K562 (cell line): ENCODE measurements around the gene BEST4. TPM values are rescaled to one million over a fixed set of nuclear protein-coding genes. Genes with fewer than 3 reads are reported as not detected.

Experiments
- PML ChIP-seq: IDR thresholded peaks from 2 replicates; pipeline ENCODE4 v1.6.1; 2012; ENCODE audit warnings: low read length, inconsistent platforms
- SP1 ChIP-seq: sonication (generic); formaldehyde crosslinking; IDR thresholded peaks from 2 replicates; pipeline ENCODE4 v1.8.1; 2022; ENCODE audit warnings: mild to moderate bottlenecking, missing genetic modification reagents
- ZNF589 ChIP-seq: fragments of 200-800 bp; sonication (Bioruptor generic); IDR thresholded peaks from 2 replicates; pipeline ENCODE4 v1.6.1; 2016; ENCODE audit warnings: low read depth, missing genetic modification characterization, missing compliant biosample characterization
- polyA plus RNA-seq, 8 experiments: library from polyadenylated mRNA; depleted of rRNA in 4 of 8; stranded (reverse) in 5 of 8; unstranded in 3 of 8; fragments of >200 nt; fragmentation: Nextera tagmentation in 2 of 8; fragmentation: Illumina TruSeq in 1 of 8; extraction: Ambion mirVana in 2 of 8; extraction: Trizol in 1 of 8; gene quantifications; 2 replicates each; pipeline versions ENCODE4 v1.2.1 to v1.2.3, GENCODE V29; 2011 to 2014; ENCODE audit warnings: inconsistent platforms in 1 of 8, missing spikeins in 1 of 8
- total RNA-seq, 7 experiments: library from RNA; depleted of rRNA in 6 of 7; stranded (reverse); fragments of >200 nt in 6 of 7; fragmentation: Illumina TruSeq in 2 of 7; extraction: Trizol in 2 of 7; gene quantifications; 2 replicates each; pipeline versions ENCODE4 v1.2.1 to v1.2.3, GENCODE V29; 2011 to 2021; ENCODE audit warnings: low replicate concordance in 1 of 7
- TF ChIP-seq, protein P1 (sequence below): fragments of 200-600 bp; sonication (generic); IDR thresholded peaks from one replicate; pipeline ENCODE4 v1.6.1; 2012; ENCODE audit warnings: mild to moderate bottlenecking, low read depth, low read length, inconsistent platforms
- TF ChIP-seq, protein P2 (sequence below), 2 experiments: fragments of 450-650 bp; IDR thresholded peaks; 2 replicates each; pipeline ENCODE4 v1.6.1; 2016; ENCODE audit warnings: mild to moderate bottlenecking in 2 of 2, borderline replicate concordance in 1 of 2, low read depth in 1 of 2, moderate library complexity in 1 of 2

BEST4 gene
- total and polyA plus RNA-seq, 9 of the 15 experiments (the other 6 are each of a cell fraction or from before 2014, with no cell fraction given) = 0.07 to 0.11 TPM; not detected in 7

DNA sequence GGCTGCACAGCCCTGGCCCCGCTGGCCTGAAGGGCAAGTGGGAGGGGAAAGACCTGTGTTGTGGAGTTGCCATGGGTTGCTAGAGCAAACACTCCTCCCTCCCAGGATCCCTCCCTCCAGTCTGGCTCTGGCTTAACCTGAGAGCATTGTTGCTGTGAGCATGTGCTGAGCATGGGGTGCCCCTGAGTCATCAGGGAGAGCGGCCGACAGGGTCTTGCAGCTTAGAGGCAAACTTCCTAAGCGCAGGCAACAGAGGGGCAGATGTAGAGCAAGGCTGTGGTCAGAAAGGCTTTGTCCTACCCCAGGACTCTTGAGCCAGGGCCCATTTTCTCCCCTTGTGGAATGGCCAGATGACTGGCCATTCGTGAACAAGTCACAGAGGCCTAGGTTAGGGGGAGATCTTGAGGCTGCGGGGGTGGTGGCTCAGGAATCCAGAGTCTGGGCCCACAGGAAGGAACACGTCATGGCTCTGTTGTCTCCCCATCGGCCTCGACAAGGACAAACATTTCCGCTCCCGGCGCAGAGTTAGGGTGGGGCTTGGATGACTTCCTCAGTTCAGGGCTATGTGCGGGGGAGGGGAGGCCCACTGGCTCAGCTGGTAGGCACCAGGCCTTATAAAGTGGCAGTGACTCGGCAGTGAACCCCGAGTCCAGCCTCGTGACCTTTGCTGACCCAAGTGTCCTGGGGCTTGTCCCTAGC lies 19.5 kb upstream of the BEST4 start (continued):
- TF ChIP-seq, protein P1, sequence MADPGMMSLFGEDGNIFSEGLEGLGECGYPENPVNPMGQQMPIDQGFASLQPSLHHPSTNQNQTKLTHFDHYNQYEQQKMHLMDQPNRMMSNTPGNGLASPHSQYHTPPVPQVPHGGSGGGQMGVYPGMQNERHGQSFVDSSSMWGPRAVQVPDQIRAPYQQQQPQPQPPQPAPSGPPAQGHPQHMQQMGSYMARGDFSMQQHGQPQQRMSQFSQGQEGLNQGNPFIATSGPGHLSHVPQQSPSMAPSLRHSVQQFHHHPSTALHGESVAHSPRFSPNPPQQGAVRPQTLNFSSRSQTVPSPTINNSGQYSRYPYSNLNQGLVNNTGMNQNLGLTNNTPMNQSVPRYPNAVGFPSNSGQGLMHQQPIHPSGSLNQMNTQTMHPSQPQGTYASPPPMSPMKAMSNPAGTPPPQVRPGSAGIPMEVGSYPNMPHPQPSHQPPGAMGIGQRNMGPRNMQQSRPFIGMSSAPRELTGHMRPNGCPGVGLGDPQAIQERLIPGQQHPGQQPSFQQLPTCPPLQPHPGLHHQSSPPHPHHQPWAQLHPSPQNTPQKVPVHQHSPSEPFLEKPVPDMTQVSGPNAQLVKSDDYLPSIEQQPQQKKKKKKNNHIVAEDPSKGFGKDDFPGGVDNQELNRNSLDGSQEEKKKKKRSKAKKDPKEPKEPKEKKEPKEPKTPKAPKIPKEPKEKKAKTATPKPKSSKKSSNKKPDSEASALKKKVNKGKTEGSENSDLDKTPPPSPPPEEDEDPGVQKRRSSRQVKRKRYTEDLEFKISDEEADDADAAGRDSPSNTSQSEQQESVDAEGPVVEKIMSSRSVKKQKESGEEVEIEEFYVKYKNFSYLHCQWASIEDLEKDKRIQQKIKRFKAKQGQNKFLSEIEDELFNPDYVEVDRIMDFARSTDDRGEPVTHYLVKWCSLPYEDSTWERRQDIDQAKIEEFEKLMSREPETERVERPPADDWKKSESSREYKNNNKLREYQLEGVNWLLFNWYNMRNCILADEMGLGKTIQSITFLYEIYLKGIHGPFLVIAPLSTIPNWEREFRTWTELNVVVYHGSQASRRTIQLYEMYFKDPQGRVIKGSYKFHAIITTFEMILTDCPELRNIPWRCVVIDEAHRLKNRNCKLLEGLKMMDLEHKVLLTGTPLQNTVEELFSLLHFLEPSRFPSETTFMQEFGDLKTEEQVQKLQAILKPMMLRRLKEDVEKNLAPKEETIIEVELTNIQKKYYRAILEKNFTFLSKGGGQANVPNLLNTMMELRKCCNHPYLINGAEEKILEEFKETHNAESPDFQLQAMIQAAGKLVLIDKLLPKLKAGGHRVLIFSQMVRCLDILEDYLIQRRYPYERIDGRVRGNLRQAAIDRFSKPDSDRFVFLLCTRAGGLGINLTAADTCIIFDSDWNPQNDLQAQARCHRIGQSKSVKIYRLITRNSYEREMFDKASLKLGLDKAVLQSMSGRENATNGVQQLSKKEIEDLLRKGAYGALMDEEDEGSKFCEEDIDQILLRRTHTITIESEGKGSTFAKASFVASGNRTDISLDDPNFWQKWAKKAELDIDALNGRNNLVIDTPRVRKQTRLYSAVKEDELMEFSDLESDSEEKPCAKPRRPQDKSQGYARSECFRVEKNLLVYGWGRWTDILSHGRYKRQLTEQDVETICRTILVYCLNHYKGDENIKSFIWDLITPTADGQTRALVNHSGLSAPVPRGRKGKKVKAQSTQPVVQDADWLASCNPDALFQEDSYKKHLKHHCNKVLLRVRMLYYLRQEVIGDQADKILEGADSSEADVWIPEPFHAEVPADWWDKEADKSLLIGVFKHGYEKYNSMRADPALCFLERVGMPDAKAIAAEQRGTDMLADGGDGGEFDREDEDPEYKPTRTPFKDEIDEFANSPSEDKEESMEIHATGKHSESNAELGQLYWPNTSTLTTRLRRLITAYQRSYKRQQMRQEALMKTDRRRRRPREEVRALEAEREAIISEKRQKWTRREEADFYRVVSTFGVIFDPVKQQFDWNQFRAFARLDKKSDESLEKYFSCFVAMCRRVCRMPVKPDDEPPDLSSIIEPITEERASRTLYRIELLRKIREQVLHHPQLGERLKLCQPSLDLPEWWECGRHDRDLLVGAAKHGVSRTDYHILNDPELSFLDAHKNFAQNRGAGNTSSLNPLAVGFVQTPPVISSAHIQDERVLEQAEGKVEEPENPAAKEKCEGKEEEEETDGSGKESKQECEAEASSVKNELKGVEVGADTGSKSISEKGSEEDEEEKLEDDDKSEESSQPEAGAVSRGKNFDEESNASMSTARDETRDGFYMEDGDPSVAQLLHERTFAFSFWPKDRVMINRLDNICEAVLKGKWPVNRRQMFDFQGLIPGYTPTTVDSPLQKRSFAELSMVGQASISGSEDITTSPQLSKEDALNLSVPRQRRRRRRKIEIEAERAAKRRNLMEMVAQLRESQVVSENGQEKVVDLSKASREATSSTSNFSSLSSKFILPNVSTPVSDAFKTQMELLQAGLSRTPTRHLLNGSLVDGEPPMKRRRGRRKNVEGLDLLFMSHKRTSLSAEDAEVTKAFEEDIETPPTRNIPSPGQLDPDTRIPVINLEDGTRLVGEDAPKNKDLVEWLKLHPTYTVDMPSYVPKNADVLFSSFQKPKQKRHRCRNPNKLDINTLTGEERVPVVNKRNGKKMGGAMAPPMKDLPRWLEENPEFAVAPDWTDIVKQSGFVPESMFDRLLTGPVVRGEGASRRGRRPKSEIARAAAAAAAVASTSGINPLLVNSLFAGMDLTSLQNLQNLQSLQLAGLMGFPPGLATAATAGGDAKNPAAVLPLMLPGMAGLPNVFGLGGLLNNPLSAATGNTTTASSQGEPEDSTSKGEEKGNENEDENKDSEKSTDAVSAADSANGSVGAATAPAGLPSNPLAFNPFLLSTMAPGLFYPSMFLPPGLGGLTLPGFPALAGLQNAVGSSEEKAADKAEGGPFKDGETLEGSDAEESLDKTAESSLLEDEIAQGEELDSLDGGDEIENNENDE = peak; percentile 29
- peak; percentile 66 for TF ChIP-seq PML
- TF ChIP-seq ZNF589 (CRISPR knock-in tag) = peak; percentile 95
- peak; percentile 44 for TF ChIP-seq SP1 (CRISPR knock-in tag)
- TF ChIP-seq, protein P2, sequence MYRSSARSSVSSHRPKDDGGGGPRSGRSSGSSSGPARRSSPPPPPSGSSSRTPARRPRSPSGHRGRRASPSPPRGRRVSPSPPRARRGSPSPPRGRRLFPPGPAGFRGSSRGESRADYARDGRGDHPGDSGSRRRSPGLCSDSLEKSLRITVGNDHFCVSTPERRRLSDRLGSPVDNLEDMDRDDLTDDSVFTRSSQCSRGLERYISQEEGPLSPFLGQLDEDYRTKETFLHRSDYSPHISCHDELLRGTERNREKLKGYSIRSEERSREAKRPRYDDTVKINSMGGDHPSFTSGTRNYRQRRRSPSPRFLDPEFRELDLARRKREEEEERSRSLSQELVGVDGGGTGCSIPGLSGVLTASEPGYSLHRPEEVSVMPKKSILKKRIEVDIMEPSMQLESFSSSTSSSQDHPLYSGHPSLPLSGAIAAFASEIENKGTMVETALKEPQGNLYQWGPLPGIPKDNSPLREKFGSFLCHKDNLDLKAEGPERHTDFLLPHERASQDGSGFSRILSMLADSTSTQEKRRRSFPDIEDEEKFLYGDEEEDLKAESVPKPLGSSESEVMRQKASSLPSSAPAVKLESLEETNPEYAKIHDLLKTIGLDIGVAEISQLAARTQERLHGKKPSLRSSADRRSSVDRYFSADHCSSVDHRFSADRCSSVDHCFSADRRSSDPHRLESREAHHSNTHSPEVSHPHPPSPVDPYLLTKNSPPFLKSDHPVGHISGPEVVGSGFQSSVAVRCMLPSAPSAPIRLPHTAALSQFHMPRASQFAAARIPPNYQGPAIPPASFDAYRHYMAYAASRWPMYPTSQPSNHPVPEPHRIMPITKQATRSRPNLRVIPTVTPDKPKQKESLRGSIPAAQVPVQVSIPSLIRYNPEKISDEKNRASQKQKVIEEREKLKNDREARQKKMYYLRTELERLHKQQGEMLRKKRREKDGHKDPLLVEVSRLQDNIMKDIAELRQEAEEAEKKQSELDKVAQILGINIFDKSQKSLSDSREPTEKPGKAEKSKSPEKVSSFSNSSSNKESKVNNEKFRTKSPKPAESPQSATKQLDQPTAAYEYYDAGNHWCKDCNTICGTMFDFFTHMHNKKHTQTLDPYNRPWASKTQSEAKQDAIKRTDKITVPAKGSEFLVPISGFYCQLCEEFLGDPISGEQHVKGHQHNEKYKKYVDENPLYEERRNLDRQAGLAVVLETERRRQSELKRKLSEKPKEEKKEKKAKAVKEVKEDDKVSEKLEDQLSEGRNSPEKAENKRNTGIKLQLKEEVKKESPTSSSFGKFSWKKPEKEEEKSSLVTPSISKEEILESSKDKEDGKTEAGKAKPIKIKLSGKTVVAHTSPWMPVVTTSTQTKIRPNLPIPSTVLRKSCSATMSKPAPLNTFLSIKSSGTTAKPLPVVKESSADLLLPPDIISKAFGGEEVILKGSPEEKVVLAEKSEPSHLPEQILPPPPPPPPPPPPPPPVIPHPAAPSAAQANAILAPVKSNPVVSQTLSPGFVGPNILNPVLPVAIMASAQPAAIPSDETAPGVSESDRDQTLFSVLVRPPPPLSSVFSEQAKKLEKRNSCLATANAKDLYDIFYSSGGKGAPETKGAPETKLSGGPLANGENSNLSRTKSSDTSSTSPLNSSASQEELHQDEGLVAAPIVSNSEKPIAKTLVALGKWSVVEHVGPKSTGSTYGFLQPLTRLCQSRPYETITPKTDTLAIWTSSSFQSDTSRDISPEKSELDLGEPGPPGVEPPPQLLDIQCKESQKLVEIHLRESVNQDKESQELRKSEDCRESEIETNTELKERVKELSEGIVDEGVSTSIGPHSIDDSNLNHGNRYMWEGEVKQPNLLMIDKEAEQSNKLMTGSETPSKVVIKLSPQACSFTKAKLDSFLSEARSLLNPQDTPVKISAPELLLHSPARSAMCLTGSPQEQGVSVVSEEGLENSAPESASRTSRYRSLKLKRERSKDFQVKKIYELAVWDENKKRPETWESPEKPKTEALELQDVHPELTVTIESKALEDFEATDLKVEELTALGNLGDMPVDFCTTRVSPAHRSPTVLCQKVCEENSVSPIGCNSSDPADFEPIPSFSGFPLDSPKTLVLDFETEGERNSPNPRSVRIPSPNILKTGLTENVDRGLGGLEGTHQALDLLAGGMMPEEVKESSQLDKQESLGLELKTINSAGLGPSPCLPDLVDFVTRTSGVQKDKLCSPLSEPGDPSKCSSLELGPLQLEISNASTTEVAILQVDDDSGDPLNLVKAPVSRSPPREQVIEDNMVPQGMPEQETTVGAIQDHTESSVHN (IDR thresholded peaks at IDR 0.05; ENCODE audit: borderline replicate concordance in 1 of 2, low read depth in 1 of 2) = peak in 1 of 2 experiments; percentile 89; a peak in 2 of 4 replicates
